CD4-positive, alpha-beta T cell treated with Interleukin-15 for 4 hours (primary cell): Measurements from ENCODE around the gene LSM14A.
"Not testable (repeated sequence)": the region's sequence is repeated elsewhere in the genome, so short reads cannot be mapped to it uniquely, and the experiment has no call there.

Experiments used
- DNase-seq: peaks from one replicate; pipeline ENCODE4 v3.0.0-alpha.2; 2020; ENCODE audit warnings: low spot score

The LSM14A gene

DNA sequence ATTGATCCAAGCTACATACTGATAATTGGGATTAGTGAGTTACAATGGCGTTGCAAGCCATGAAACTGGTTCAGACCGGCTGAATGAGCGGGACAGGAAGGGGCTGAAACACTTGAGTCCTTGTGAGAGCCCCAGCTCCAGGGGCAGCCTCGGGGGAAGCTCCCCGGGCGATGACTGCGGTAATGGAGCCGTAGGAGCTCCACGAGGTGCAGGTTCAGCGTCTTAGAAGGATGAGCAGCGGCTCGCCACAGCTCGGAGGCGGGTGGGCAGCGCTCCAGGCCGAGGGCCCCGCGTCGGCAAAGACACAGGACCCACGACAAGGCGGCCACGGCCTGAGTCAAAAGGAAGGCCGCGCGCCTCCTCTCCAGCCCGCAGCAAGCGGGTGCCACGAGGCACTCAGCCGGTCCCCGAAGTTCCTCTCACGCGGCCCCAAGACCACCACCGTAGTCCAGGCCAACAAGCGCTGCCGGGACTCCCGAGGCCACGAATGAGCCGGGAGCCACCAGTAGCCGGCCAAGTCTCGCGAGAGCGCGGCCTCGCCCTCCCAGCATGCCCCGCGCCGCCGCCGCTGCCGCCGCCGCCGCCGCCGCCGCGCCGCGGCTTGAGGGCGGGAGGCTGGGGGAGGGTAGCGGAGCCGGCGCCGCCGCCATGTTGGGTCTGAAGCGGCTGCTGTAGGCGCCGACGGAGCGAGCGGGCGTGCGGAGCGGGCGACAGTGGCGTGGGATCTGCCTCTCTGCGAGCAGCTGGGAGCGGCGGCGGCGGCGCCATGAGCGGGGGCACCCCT is at the start of gene LSM14A:
LSM14A (plus strand) TSS at position 628 of the 784 bp plus-strand sequence; CDS start at position 767, 139 bp downstream.
- peak; percentile 92 for DNase-seq

DNA sequence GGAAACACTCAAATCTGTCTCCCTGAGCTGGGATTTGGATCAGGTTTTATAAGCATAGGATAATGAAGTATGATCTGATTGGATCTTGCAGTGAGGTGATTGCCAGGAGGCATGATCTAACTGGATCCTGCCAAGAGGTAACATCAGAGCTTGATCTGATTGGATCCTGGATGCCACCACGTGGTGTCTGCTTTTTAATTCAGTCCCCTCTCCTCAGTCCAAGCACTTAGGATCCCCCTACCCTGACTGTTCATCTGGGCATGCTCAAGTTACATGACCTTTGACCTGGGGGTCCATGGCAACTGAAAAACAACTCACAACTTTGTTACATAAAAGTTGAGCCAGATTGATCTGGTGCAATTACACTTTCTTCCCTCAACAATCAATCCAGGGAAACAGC is 47.5 kb upstream of the LSM14A start:
- no peak for DNase-seq

DNA sequence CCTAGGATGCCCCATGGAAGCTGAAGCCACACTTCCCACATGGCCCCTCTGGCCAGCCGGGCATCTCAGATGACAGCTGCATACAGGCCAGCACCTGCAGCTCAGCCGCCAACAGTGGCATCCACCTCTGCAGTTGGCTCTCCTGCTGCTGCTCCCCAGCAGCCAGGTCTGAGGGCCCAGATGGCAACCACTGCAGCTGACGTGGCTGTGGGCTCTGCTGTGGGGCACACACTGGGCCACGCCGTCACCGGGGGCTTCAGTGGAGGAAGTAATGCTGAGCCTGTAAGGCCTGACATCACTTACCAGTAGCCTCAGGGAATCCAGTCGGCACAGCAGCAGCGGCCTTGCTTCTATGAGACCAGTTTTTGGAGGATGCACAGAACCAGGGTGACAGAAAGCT is 45.3 kb upstream of the LSM14A start:
- DNase-seq: no peak

DNA sequence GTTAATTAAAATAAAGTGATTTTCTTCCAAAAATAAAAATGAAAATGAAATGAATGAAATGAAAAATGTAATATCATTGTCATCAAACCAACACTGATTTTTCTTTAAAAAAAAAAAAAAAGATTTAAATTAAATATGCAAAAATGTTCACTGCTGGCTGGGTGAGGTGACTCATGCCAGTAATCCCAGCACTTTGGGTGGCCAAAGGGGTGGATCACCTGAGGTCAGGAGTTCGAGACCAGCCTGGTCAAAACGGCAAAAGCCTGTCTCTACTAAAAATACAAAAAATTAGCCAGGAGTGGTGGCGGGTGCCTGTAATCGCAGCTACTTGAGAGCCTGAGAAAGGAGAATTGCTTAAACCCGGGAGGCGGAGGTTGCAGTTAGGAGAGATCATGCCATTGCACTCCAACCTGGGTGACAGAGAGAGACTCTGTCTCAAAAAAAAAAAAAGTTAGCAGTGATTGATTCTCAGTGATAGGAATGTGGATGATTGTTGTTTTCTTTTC is 44.6 kb upstream of the LSM14A start:
- no peak for DNase-seq

DNA sequence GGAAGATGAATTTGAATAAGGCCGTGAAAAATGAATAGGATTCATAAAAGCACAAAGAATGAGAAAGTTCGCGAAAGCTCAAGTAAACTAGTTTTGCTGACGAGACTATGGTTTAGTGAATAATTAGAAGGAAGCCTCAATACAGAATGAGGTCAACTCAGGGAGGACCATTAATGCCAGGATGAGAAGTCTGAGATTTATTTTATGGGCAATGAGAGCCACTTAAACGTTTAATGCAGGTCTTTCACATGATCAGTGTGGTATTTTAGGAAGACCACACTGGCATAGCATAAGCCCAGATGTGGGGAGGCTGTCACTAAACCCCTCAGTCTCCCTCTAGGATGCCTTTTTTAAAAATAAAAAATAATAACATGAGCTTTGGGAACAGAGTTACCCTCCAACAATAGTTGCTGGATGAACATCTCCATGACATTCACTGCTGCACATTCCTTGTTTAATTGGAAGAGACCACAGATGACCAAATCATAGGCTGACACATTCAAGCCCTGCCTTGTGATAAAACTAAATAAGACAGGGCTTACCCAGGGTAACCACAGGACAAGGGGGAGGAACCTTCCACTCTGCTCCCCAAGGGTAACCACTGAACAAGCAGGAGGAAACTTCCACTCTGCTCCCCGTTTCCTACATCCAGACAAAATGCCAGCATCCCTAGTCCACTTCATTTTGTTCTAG is 43.6 kb upstream of the LSM14A start:
- DNase-seq: no peak

DNA sequence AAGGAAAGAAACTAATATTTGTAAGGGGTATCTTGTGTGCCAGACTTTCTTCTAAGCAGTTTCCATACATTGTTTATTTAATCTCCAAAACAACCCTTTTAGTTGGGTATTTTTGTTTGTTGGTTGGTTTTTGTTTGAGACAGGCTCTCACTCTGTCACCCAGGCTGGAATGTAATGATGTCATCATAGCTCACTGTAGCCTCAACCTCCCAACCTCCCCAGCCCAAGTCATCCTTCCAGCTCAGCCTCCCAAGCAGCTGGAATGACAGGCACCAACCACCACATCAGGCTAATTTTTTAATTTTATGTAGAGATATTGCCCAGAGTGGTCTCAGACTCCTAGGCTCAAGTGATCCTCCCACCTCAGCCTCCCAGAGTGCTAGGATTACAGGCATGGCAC is 41.2 kb upstream of the LSM14A start:
- DNase-seq: no peak

DNA sequence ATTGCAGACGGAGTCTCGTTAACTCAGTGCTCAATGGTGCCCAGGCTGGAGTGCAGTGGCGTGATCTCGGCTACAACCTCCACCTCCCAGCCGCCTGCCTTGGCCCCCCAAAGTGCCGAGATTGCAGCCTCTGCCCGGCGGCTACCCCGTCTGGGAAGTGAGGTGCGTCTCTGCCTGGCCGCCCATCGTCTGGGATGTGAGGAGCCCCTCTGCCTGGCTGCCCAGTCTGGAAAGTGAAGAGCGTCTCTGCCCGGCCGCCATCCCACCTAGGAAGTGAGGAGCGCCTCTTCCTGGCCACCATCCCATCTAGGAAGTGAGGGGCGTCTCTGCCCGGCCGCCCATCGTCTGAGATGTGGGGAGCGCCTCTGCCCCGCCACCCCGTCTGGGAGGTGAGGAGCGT is 40.2 kb upstream of the LSM14A start:
- DNase-seq: not testable (repeated sequence)

DNA sequence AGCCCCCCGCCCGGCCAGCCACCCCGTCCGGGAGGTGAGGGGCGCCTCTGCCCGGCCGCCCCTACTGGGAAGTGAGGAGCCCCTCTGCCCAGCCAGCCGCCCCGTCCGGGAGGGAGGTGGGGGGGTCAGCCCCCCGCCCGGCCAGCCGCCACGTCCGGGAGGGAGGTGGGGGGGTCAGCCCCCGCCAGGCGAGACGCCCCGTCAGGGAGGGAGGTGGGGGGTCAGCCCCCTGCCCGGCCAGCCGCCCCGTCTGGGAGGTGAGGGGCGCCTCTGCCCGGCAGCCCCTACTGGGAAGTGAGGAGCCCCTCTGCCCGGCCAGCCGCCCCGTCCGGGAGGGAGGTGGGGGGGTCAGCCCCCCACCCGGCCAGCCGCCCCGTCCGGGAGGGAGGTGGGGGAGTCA is 39.6 kb upstream of the LSM14A start:
- not testable (repeated sequence) for DNase-seq

DNA sequence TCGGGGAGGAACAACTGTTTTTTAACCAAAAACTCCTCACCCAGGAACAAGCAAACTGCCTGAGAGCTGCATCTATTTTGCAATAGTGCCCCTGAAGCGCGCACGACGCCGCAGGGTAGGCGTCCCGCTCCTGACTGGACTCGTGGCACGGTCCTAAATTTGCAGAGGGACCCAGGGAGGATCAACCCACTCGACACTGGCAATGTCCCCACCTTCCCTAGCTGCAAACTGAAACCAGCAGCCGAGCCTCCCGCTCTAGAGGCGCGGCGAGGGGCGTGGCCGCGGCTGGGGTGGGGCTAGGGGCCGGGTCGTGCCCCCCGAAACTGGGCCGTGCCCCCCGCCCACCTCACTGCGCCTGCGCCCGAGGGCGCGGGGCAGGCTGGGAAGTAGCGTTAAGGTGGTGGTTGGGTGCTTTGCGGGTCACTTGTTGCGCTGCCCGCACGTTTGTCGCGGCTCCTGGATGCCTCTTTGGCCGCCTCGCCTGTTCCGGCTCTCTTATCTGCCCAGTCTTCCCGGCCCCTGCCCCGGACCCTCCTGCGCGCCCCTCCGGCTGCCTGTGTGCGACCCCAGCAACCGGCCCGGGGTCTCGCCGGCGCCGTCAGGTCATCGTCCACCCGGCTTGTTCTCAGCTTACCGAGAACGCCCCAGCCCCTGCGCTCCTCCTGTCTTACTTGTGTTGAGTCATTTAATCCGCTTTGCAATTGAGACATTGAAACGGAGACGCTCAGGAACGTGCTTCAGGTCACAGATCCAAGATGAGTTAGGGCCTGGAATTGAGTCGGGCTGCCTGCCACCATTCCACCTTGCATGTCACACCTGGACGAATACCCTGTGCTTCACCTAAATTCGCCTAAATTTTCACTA is 37.9 kb upstream of the LSM14A start:
- DNase-seq: peak; percentile 93

DNA sequence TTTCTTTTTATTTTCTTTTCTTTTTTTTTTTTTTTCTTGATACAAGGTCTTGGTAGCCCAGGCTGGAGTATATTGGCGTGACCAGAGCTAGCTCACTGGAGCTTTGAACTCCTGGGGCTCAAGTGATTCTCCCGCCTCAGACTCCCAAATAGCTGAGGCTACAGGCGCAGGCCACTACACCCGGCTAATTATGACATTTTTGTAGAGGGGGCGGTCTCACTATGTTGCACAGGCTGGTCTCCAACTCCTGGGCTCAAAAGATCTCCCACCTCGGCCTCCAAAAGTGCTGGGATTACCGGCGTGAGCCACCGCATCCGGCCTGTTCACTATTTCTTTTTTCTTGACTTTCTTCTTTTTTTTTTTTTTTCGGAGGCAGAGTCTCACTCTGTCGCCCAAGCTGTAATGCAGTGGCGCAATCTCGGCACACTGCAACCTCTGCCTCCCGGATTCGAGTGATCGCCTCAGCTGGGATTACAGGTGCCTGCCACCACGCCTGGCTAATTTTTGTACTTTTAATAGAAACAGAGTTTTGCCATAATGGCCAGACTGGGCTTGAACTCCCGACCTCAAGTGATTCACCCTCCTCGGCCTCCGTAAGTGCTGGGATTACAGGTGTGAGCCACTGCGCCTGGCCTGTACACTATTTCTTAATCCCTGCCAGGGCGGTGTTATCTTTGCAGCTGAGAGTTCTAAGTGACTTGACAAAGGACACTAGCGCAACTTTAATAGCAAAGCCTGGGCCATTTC is 37.1 kb upstream of the LSM14A start:
- DNase-seq: no peak

DNA sequence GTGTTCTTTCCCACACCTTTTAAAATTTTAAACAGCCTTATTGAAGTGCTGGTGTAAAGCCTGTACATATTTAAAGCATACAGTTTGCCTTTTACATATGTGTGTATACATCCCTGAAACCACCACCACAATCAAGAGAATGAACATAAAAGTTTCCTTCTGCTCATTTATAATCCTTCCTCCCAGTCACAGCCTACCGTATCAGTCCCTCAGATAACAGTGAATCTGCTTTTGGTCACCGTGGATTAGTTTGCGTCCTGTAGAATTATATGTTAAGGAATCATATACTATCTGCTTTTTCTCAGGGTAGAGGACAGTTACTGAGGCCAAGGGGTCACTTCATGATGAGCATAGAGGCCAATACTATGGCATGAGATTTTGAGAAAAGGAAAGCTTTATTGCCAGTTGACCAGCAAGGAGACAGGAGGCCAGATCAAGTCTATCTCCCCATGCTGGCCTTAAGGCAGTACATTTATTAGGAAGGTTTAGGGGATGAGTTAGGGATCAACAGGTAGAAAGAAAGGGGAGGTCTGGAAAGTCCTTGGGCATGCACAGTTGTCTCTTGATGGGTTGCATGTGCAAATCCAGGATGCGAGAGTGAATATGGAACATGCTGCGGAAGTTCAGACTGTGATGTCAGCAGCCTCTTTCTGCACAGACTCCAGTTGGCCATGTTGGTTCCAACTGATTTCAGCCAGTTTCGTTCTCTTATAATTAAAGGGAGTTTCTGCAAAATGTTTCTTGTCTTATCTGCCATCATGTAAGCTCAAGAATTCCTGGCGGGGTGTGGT is 36.3 kb upstream of the LSM14A start:
- no peak for DNase-seq

DNA sequence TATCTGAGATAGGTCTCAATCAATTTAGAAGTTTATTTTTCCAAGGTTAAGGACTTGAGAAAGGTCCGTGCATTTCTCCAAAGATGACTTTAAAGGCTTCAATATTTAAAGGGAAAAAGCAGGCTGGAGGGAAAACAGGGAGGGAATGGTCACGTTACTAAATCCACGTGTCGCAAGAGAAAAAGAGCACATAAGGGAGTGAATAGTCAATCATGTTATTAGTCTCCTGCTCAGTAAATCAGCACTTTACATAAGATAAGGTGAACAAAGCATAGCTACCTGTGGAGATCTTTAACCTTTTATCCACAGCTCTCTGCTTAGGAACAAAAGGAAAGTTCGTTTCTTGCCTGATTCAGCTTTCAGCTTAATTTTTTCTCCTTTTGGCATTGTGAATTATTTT is 31.3 kb upstream of the LSM14A start:
- DNase-seq: no peak

DNA sequence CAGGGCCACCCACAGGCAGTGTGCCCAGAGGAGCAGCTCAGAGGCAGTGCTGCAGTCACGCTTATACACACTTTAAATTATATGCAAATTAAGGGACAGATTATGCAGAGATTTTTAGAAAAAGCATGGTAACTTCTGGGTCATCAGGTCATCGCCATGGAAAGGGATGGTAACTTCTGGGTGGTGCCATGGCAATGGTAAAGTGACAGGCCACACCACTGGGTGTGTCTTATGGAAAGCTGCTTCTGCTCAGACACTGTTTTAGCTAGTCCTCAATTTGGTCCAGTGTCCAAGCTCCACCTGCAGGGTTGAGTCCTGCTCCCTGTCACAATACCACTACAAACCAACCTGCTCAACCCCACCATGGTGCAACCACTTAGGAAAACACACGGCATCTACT is 29.9 kb upstream of the LSM14A start:
- DNase-seq: no peak

DNA sequence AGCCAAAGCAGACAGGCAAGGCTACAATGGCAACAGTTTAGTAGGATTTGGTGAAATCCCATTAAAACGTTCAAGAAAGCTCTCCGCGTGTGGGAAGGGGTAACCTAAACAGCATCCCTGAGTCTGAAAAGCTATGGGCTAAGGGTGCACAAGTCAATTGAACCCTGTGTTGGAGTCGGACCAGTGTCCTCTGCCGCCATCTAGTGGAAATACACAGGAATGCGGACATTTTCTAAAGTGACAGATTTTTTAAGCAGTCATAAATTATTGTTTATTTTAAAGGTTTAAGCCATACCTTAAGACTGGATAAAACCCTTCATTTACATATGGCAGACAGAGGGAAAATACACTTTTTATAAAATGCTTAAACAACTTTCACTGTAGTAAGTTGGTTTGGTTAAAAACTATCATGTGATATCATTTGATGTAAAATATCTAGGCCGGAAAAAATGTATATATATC is 26.5 kb upstream of the LSM14A start:
- peak; percentile 67 for DNase-seq

DNA sequence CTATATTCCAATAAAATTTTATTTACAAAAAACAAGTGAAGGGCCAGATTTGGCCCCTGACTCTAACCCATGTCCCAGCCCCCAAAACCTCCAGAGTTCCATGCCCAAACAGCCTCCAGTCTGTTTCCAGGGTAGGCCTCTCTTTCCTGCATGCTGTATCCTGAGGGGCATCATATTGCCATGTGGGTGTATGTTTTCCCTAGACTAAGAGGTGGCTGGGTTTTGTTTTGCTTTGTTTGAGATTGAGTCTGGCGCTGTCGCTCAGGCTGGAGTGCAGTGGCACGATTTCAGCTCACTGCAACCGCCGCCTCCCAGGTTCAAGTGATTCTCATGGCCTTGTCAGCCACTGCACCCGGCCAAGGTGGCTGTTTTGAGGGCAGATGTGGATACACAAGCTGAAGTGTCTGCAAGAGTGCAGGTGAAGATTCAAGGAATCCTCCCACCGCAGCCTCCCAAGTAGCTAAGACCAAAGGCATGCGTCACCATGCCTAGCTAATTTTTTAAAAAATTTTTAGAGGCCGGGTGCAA is 23.6 kb upstream of the LSM14A start:
- DNase-seq: no peak

DNA sequence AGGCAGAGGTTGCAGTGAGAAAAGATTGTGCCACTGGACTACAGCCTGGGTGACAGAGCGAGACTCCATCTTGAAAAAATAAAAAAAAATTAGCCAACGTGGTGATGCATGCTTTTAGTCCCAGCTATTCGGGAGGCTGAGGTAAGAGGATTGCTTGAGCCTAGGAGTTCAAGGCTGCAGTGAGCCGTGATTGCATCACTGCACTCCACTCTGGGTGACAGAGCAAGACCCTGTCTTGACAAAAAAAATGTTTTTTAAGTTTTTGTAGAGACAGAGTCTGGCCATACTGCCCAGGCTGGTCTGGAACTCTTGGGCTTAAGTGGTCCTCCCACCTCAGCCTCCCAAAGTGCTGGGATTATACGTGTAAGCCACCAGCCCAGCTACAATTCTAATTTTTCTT is 22.4 kb upstream of the LSM14A start:
- no peak for DNase-seq

DNA sequence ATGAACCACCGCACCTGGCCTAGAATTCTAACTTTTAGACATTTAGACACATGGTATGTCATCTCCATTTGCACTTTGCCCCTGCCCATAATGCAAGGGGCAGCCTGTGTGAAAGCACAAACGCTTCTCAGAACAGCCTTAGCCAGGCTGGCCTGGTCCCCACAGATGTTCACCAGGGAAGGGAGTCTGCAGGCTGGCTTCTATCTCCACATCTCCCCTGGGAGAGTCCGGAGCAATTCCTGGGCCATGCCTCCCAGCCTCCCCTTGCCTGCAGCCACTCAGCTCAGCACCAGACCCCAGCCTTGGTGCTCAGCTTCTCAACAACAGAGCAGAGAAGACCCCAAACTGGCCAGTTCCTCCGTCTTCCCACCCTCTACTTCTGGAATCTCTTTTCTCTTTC is 21.7 kb upstream of the LSM14A start:
- DNase-seq: no peak

DNA sequence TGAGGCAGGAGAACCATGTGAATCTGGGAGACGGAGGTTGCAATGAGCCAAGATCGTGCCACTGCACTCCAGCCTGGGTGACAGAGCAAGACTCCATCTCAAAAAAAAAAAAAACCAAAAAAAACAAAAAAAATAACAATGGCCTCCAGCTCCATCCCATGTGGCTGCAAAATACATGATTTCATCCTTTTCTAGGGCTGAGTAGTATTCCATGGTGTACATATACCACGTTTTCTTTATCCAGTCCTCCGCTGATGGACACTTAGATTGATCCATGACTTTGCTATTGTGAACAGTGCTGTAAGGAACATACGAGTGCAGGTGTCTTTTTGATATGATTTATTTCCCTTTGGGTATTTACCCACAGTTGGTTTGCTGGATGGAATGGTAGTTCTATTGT is 20.9 kb upstream of the LSM14A start:
- DNase-seq: no peak

DNA sequence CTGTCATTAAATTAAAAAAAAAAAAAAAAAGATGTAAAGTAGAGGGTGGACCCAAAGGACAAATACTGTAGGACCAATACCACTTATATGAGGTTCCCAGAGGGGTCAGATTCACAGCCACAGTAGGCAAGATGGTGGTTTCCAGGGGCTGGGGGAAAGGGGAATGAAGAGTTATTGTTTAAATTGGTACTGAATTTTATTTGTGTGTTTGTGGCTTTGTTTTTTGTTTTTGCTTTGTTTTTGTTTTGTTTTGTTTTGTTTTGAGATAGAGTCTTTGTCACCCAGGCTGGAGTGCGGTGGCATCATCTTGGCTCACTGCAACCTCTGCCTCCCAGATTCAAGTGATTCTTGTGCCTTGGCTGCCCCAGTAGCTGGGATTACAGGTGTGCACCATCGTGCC is 17.9 kb upstream of the LSM14A start:
- DNase-seq: no peak

DNA sequence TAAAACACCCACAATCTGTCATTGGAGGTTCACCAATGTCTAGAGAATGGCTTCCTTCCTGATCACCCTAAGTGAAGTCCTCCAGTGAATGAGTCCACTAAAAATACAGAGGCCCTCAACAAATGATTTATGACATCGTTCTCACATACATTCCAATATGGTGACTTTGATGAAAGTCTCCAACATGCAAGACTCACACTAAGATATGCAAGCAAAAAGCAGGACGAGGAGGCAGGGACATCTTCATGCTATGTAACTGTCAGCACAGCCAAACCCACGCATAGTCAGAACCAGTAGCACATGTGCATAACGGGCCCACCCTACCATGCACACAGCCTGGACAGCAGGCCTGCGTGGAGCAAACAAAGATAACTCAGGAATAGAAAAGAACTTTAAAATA is 16.6 kb upstream of the LSM14A start:
- no peak for DNase-seq

DNA sequence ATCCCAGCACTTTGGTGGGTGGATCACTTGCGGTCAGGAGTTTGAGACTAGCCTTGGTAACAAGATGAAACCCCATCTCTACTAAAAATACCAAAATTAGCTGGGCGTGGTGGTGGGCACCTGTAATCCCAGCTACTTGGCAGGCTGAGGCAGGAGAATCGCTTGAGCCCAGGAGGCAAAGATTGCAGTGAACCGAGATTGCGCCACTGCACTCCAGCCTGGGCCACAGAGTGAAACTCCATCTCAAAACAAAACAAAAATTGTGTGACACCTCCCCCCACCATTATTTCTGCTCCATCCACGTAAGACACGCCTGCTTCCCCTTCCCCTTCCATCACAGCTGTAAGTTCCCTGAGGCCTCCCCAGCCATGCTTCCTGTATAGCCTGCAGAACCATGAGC is 13.3 kb upstream of the LSM14A start:
- DNase-seq: not testable (repeated sequence)
